ENCODE measurements around the gene CAMK1D.

Gene CAMK1D

DNA sequence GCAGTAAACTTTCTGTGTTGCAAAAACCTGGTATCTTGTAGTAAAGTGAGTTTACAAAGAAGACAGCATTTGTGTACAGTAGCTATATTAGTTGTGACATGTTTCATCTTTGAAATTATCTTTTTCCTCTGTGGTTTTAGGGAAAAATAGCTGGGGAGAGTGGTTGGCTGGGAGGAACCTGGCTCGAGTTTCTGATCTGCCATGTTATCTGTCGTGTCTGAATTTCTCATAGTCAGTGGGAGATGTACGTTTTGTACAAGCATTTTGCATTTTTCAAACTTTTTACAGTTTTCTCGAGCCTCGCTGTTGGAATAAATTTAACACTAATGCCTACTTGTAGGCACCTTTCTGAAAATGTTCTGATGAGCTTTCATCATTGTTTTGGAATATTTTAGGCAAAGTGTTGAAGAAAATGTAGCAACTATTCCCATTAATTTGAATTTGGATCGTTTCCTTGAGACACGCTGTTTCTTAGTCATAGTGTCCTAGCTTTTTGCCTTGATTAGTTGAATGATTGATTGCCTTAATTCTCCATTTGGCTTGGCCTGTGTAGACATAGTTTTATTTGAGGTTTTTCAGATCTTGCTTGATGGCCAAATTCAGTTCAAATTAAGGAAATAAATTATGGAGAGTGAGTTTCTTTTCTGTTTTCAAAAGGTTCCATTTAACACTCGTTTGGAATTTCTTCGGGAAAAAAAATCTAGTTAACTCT lies 65.1 kb downstream of the CAMK1D start:
- DNase-seq (ENCODE audit: low read depth) = no peak
- TF ChIP-seq POLR2A (IDR thresholded peaks at IDR 0.05; ENCODE audit: extremely low read depth, insufficient read length) (no peak), CTCF (IDR thresholded peaks at IDR 0.05; ENCODE audit: low read depth, low read length) (no peak), MYC (IDR thresholded peaks at IDR 0.05; ENCODE audit: low read depth, low read length) (no peak)
- TF ChIP-seq, protein P1, sequence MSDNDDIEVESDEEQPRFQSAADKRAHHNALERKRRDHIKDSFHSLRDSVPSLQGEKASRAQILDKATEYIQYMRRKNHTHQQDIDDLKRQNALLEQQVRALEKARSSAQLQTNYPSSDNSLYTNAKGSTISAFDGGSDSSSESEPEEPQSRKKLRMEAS (IDR thresholded peaks at IDR 0.05; ENCODE audit: low read depth, low read length) = no peak
- H3K4me3 ChIP-seq (ENCODE audit: low read depth, low read length) = no peak overlapping the region

DNA sequence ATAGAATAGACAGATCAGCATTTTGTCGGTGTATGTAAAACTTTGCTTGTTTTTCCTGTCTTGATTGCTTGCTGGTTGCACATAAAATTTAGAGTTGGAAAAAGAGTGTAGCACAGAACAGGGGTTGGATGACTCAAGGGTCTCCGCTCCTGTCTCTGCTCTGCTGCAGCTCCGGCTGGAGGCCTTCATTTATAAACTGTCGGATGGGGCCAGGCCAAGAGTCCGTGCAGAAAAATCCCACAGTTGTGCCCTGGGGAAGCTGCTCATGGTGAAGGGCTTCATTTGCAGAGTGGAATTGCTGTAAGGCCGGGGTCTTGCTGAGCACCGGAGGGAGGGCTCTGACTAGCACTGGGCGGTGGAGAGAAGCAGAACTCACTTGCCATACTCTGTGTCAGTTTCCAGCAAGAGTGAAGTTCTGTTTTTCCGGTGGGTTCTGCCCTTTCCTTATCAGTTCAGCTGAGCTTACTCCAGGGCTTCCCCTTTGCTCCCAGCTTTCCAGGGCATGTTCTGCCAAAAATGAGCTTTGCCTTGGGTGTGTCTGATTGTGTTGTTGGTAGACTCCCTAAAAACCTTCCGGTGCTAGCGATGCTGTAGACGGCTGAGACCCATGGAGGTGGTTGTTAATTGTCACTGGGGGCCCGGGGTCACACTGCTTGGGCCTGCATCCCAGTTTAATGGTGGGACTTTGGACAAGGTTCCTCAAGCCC lies 67.2 kb downstream of the CAMK1D start:
- DNase-seq (ENCODE audit: low read depth) = no peak
- no peak overlapping the region for H3K4me3 ChIP-seq (ENCODE audit: low read depth, low read length)
- TF ChIP-seq CTCF (IDR thresholded peaks at IDR 0.05; ENCODE audit: low read depth, low read length) = no peak

DNA sequence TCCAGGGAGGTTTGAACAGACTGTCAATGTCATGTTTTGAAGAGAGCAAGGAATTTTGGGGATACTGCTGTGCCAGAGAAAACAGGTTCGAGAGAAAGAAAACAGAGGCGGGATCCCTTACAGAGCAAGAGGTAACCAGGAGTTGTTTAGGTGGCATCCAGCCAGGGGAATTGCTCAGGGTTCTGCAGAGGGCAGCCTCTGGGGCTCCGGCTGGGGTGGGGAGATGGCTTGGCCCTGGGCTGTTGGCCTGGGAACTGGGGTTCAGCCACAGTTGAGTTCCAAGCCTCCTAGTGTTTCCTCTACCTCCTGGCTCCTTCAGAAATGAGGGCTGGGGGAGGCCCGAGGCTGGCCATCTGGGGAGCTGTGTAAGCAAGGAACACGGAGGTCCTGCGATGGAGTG lies 68.0 kb downstream of the CAMK1D start:
- H3K4me3 ChIP-seq (ENCODE audit: low read depth, low read length) = no peak overlapping the region
- TF ChIP-seq MYC (IDR thresholded peaks at IDR 0.05; ENCODE audit: low read depth, low read length) (no peak), CTCF (IDR thresholded peaks at IDR 0.05; ENCODE audit: low read depth, low read length) (no peak), POLR2A (IDR thresholded peaks at IDR 0.05; ENCODE audit: extremely low read depth, insufficient read length) (no peak)
- TF ChIP-seq, protein P1 (IDR thresholded peaks at IDR 0.05; ENCODE audit: low read depth, low read length) = no peak
- DNase-seq (ENCODE audit: low read depth) = no peak

DNA sequence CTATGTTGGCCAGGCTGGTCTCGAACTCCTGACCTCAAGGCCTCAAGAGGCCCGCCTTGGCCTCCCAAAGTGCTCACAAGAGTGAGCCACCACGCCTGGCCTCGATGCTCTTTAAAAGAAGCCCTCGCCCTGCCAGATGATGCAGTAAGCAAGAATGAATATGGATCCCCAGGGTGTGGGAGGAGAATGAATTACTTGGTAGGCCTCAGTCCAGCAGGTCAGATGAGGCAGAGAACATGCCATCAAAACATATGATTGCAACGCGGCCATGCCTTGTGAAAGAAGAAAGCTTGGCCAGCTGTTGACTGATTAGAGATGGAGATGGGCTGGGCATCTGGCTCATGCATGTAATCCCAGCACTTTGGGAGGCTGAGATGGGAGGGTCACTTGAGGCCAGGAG lies 68.7 kb downstream of the CAMK1D start:
- H3K4me3 ChIP-seq (ENCODE audit: low read depth, low read length) = no peak overlapping the region
- DNase-seq (ENCODE audit: low read depth) = no peak
- TF ChIP-seq CTCF (IDR thresholded peaks at IDR 0.05; ENCODE audit: low read depth, low read length) (no peak), POLR2A (IDR thresholded peaks at IDR 0.05; ENCODE audit: extremely low read depth, insufficient read length) (no peak)
- TF ChIP-seq, protein P1 (IDR thresholded peaks at IDR 0.05; ENCODE audit: low read depth, low read length) = no peak

DNA sequence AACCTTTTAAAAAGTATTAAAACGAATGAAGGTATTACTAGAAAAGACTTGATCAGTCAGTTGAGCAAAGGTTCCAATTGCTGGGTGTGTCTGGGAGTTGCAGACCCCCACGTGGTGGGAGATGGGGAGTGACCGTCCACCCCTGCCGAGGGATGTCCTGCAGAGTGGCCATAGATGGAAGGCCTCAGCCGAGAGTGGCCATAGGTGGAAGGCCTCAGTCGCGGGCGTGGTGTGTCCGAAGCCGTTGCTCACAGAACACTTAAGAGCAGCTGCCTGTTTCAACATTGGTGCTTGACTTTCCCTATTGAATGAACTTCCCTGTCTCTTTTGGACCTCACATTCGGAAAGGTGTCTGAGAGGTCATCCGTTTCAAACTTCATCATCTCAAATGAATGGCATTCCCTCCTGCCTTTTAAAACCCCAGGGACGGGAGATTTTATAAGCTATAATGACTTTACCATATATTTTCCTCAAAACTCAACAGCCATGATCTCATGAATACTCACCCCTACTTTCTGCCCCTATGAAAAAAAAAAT lies 69.4 kb downstream of the CAMK1D start:
- TF ChIP-seq CTCF (IDR thresholded peaks at IDR 0.05; ENCODE audit: low read depth, low read length) (no peak), MYC (IDR thresholded peaks at IDR 0.05; ENCODE audit: low read depth, low read length) (no peak), POLR2A (IDR thresholded peaks at IDR 0.05; ENCODE audit: extremely low read depth, insufficient read length) (no peak)
- TF ChIP-seq, protein P1 (IDR thresholded peaks at IDR 0.05; ENCODE audit: low read depth, low read length) = no peak

More for the DNA sequence above, 69.4 kb downstream of the CAMK1D start:
- H3K4me3 ChIP-seq (ENCODE audit: low read depth, low read length) = no peak overlapping the region
- no peak for DNase-seq (ENCODE audit: low read depth)

Data from NB4 (cell line).